HG02885 (cell line): ENCODE data around the gene CFD.
"Not testable (repeated sequence)": the region's sequence is repeated elsewhere in the genome, so short reads cannot be mapped to it uniquely, and the experiment has no call there.

ENCODE experiments used
- ATAC-seq: cut with Tn5 transposase; IDR thresholded peaks from one replicate; pipeline ENCODE4 v1.9.1; 2021; ENCODE audit warnings: mild to moderate bottlenecking; ENCODE audit not compliant: unreplicated experiment, poor library complexity

The CFD gene

DNA sequence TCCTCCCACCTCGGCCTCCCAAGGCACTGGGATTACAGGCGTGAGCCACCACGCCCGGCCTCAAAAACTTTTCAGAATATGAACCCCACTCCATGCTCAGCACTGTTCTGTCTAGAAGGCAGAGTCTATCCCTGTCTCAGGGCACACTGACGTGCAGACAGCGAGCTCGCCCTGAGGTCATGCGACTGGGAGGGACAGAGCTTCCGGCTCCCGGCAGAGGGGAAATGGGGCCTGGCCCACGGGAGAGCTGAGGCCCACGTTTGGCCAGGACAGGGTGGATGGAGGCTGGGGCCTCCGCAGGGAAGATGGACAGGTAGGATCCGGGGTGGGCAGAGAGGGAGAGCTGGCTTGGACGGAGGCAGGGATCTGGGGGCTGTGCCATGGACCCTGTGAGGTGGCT is 34.6 kb upstream of the CFD start:
- ATAC-seq, result no peak

DNA sequence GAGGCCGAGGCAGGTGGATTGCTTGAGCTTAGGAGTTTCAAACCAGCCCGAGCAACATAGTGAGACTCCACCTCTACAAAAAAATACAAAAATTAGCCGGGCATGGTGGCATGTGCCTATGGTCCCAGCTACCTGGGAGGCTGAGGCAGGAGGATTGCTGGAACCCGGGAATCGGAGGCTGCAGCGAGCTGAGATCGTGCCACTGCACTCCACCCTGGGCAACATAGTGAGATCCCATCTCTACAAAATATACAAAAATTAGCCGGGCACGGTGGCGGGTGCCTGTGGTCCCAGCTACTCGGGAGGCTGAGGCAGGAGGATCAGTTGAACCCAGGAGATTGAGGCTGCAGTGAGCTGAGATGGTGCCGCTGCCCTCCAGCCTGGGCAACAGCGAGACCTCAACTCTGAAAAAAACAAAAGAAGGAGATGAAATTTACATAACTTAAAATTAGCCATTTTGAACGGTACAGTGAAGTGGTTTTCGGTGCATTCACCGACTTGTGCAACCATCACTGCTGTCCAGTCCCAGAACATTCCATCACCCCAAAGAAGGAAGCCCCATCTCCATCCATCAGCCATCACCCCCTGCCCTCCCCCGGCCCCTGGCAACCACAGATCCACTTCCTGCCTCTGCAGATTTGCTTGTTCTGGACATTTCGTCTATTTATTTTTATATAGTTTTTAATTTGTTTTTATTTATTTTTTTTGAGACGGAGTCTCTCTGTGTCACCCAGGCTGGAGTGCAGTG is 33.4 kb upstream of the CFD start:
- no peak for ATAC-seq

DNA sequence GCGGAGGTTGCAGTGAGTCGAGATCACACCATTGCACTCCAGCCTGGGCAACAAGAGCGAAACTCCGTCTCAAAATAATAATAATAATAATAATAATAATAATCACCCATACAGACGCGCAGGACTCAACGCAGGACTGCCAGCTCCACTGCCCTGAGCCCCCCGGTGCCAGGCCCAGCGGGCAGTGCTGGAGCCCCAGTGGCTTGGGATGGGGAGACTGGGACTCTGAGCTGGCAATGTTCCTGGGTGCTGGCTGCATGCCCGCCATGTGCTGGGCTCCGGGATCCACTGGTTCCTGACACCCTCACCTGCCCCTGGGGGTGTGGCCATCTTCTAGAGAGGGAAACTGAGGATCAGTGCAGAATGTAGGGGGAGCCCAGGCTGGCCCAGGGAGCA is 32.2 kb upstream of the CFD start:
- ATAC-seq, result no peak

DNA sequence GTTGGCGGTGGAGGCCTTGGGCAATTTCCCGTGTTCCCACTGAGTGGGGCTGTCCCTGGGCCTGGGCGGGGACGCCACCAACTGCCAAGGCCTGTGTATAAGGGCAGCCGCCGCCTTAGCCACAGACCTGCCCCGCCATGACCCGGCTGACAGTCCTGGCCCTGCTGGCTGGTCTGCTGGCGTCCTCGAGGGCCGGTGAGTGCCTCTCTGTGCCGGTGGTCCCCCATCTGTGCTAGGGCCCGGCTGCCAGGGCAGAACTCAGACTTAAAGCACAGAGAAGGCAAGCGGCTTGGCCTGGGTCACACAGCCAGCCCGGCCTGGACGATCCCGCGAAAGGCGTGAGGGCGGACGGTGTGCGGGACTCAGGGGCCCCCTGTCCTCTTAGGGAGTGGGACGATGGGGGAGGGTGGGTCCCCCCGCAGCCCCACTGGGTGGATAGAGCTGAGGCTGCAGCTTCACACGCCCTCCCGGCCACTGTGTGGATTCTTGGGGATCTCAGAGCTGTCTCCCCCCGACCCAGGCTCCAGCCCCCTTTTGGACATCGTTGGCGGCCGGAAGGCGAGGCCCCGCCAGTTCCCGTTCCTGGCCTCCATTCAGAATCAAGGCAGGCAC is 31.6 kb upstream of the CFD start, which contains the start of gene AZU1:
TSS of gene AZU1 (plus strand) at position 128 of the 612 bp plus-strand sequence. CDS start at position 138, 10 bp downstream.
- ATAC-seq, result no peak

DNA sequence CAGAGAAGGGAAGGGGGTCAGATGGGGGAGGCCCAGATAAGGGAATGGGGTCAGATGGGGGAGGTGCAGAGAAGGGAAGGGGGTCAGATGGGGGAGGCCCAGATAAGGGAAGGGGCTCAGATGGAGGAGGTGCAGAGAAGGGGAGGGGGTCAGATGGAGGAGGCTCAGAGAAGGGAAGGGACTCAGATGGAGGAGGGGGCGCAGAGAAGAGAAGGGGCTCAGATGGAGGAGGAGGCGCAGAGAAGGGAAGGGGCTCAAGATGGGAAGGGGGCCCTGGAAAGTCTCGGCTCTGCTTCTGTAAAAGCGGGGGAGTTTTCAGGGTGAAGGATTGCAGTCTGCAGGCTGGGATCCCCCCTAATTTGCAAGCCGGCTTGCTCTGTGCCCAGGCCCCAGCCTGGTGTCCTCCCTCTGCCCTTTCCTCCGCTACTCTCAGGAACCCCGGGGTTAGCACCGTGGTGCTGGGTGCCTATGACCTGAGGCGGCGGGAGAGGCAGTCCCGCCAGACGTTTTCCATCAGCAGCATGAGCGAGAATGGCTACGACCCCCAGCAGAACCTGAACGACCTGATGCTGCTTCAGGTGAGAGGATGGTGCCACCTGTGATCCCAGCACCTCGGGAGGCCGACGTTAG is 30.2 kb upstream of the CFD start:
- no peak for ATAC-seq

DNA sequence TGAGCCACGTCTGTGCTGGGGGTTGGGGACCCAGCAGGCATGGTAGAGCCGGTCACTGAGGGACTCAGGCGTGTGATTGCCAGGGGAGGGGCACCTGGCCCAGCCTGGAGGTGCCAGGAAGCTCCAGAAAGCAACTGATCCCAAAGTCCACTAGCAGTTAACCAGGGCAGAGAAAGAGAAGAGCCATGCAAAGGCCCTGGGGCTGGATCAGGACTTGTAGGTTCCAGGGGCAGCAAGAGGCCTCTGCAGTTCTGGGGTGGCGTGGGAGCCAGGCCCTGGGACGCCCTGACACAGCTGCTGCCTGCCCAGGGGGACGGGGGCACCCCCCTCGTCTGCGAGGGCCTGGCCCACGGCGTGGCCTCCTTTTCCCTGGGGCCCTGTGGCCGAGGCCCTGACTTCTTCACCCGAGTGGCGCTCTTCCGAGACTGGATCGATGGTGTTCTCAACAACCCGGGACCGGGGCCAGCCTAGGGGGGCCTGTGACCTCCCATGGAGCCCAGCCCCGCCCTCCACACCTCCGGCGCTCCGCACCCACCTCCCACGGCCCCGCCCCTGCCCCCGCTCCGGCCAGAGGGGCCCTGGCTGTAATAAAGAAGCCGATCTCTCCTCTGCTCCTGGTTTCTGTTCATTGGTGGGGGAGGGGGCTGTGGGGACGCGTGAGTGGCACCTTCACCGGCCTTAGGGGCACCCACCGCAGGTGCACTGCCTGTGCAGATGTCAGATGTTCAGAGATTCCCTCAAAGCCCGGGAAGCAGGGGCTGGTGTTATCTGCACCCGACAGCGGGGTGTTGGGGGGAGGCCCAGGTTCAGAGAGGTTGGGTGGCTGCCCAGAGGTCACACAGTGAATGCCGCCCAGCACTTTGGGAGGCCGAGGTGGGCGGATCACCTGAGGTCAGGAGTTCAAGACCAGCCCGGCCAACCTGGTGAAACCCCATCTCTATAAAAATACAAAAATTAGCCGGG is 27.8 kb upstream of the CFD start:
- no peak for ATAC-seq

DNA sequence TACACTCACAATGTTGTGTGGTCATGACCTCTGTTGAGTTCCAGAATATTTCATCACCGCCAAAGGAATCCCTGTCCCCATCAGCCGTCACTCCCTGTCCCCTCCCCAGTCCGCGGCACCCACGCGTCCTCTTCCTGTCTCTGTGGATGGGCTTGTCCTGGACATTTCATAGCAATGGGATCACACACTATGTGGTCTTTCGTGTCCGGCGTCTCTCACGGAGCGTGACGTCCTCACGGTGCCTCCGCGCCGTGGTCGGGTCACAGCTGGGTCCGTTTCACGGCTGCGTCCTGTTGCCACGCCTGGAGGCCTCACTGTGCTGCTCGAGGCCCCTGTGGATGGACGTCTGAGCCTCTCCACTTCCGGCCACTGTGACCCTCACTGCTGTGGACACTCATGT is 25.2 kb upstream of the CFD start:
- ATAC-seq, result no peak

DNA sequence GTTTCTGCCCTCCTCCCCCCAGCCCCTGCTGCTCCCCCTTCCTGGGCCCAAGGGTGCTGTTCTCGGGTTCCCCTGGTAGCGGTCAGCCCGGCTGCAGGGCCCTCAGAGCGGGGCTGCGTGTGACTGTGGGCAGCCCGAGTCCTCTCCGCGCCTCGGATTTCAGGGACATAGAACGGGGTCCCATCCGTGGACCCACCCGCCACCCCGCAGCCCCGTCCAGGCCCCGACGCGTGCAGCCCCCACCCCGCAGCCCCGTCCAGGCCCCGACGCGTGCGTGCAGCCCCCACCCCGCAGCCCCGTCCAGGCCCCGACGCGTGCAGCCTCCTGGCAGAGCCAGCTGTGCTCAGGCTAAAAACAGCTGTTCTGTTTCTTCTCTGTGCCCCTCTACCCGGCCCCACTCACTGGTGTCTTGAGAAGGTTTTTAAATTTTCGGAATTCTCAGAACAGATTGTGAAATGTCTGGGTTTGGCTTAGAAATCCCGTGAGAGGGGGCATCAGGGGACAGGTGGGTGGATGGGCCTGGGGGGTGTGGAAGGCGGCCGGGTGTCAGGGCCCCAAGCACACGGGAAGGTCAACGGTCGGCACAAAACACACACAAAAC is 24.2 kb upstream of the CFD start:
- no peak for ATAC-seq

DNA sequence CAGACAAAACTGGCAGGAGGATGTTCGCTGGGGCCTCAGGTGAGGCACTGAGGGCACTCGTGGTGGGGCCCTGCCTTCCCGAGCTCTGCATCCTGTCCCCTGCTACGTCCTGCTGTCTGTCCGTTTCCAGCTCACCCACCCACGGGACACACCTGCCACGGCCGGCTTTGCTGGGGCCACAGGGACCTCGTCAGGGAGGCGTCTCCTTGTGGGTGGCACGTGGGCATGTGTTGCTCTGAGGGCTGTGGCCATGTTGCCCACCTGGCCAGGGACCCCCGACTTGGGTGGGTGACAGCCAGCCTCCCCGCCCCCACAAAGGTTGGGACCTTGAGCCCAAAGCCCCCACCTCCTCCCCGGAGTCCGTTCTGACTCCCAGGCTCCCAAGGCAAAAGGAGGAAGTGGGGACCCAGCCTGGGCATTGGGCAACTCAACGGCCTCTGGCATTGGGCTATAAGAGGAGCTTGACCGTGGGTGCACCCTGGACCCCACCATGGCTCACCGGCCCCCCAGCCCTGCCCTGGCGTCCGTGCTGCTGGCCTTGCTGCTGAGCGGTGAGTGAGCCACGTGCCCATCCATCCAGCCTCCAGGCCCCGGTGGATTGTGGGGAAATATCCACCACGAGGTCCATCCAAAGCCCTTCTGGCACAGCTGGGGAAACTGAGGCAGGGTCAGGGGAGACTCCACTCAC is 18.8 kb upstream of the CFD start, which contains the start of gene PRTN3:
TSS of gene PRTN3 (plus strand) at position 481 of the 688 bp plus-strand sequence. CDS start at position 491, 10 bp downstream.
- ATAC-seq, result no peak

DNA sequence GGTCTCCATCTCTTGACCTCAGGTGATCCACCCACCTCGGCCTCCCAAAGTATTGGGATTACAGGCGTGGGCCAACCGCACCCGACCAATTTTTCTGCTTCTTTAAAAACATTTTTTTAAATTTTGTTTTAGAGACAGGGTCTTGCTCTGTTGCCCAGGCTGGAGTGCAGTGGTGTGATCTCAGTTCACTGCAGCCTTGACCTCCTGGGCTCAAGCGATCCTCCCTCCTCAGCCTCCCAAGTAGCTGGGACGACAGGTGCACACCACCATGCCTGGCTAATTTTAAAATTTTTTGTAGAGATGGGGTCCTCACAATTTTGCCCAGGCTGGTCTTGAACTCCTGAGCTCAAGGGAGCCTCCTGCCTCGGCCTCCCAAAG is 16.7 kb upstream of the CFD start:
- not testable (repeated sequence) for ATAC-seq

DNA sequence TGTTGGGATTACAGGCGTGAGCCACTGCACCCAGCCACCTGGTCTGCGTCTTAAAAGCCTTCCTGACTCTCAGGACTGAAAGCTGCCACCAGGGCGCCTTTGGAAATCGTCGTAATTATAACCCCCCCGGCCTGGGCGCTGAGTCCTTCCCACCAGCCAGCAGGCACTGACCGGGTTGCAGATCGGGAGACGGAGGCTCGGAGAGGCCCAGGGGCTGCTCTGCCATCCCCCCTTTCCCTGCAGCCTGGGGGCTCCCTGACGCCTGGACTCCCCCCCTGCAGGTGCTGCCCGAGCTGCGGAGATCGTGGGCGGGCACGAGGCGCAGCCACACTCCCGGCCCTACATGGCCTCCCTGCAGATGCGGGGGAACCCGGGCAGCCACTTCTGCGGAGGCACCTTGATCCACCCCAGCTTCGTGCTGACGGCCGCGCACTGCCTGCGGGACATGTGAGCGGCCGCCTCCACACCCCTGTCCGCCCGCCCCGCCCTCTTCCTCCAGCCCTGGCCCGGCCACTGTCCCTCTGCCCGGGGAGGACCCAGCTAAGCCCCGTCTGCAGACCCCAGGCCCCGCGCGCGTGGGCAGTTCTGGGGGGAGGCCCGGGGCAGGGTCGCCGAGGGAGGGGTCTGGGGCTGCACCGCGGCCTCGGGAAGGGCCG is 16.2 kb upstream of the CFD start:
- no peak for ATAC-seq

DNA sequence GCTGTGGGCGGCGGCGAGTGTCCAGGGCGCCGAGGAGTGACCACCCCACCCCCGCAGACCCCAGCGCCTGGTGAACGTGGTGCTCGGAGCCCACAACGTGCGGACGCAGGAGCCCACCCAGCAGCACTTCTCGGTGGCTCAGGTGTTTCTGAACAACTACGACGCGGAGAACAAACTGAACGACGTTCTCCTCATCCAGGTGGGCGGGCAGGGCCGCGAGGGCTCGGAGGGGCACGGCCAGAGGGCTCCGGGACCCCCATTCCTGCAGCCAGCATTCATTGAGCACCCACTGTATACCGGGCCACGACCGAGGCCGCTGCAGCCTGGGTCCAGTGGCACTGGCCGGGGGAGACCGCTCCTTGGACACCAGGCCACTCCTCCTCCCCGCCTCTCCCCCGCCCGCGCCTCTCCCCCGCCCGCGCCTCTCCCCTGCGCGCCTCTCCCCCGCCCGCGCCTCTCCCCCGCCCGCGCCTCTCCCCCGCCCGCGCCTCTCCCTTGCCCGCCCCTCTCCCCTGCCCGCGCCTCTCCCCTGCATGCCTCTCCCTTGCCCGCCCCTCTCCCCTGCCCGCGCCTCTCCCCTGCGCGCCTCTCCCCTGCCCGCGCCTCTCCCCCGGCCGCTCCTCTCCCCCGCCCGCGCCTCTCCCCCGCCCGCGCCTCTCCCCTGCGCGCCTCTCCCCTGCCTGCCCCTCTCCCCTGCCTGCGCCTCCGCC is 15.5 kb upstream of the CFD start:
- ATAC-seq, result no peak

DNA sequence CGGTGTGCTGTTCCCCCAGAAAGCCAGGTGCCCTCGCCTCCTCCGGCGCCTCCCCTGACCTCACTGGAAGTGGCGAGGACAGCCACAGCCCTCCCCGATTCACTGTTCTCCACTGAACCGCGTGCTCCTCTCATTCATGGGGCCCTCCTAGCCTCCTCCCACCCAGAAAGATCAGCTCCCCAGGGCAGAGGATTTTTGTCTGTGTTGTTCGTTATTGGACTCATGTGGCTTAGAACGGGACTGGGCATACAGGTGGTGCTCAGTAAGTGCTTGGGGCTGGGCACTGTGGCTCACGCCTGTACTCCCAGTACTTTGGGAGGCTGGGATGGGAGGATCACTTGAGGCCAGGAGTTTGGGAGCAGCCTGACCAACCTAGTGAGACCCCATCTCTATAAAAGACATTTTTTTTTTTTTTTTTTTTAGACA is 14.9 kb upstream of the CFD start:
- no peak for ATAC-seq

DNA sequence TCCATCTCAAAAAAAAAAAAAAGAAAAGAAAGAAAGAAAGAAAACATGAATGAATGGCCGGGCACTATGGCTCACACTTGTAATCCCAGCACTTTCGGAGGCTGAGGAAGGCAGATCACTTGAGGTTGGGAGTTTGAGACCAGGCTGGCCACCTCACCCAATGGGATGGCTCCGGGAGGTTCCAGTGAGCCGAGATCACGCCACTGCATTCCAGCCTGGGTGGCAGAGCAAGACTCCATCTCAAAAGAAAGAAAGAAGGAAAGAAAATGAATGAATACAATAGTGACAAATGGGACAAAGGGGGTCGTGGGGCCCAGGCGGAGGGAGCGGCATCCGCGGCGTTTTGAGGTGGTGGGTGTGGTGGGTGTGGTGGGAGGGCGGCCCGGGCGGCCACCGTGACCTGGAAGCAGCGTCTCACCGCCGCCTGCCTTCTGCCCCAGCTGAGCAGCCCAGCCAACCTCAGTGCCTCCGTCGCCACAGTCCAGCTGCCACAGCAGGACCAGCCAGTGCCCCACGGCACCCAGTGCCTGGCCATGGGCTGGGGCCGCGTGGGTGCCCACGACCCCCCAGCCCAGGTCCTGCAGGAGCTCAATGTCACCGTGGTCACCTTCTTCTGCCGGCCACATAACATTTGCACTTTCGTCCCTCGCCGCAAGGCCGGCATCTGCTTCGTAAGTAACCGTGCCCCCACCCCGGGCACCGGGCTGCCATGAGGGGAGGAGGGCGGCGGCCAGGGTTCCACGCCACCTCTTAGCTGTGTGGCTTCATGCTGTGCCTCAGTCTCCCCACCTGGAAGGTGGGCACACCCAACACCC is 13.6 kb upstream of the CFD start:
- ATAC-seq, result no peak

DNA sequence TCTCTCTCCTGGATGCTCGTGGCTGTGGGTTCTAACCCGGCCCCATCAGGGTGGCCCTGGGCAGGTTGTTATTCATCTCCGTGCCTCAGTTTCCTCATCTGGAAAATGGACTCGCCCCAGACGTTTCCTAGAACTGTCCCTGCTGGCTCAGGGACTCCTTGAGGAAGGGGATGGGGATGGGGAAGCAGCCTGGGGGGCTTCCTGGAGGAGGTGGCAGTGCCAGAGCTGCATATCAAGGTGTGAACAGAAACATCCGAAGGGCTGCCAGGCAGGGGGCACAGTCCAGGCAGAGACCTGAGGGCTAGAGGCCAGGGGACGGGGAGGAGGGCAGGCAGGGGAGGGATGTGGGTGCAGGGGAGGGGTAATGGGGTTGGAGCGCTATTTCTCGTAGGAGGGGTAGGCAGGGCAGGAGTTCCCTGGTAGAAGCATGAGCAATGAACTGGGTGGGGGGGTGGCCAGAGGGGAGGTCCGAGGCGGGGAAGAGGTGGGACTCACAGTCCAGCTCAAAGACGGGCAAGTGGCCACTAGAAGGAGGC is 11.0 kb upstream of the CFD start:
- no peak for ATAC-seq

DNA sequence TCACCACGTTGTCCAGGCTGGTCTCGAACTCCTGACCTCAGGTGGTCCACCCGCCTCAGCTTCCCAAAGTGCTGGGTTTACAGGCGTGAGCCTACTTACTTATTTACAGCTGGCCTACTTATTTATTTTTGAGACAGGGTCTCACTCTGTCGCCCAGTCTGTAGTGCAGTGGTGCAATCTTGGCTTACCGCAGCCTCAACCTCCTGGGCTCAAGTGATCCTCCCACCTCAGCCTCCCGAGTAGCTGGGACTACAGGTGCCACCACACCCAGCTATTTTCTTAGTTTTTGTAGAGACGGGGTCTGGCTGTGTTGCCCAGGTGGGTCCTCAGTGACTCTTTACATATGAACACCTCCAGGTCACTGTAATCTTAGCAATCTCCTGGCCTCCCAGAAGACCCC is 10.3 kb upstream of the CFD start:
- not testable (repeated sequence) for ATAC-seq
